D341Med (cell line): ENCODE measurements around the gene HOMER2.
"Not testable (repeated sequence)": the region's sequence is repeated elsewhere in the genome, so short reads cannot be mapped to it uniquely, and the experiment has no call there.

Experiments used
- DNase-seq: peaks from one replicate; pipeline ENCODE4 v3.0.0; 2012; ENCODE audit warnings: low spot score

The HOMER2 gene

DNA sequence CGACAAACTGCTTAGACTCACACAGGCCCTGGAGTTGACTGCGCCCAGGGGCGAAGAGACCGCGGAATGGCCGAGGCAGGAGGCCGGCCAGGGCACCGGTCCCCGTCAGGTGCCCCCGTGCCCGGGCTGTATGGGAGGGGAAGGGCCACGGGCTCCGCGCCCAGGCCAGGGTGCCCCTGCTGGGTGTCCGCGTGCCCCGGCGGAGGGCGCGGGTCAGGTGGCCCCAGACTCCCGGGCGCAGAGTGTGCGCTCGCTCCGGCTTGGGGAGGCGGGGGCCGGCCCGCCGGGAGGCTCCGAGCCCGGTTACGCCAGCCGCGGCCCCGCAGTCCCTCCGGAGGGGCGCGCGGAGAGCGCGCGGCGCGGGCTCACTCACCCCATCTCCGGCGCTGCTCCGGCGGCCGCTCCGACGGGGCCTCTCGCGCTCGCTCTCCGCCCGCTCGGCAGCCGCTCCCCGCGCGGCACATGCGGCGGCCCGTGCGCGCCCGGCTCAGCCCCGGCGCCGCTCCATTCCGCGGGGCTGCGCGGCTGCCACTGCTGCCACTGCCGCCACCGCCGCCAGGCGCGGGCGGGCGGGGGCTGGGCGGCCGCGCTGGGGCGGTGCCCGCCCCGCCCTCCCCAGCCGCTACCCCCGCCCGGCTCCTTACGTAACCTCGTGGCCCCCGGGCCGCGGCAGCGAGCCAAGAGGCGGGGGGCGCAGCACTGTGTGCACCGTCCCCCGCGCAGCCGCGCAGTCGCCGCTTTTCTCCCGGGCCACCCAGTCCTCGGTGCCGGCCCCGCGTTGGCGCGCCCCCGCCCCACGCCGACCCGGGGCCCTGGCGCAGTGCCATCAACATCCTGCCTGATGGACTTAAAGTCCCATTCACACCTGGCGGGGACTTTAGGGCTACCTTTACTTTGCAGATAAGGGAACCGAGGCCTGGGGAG is at the start of gene HOMER2:
HOMER2 (minus strand) TSS at position 563 of the 924 bp plus-strand sequence; CDS start at position 378, 185 bp downstream.
- peak; percentile 94 for DNase-seq

DNA sequence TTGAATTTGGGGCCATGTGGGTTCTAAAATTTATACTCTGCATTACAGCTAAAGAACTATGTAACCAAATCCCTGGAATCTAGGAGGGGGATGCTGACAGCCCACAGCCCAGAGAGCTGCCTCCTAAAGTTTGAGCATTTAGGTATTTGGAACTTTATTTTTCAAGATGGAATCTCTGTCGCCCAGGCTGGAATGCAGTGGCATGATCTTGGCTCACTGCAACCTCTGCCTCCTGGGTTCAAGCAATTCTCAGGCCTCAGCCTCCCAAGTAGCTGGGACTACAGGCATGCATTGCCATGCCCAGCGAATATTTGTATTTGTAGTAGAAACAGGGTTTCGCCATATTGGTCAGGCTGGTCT is 48.1 kb upstream of the HOMER2 start:
- not testable (repeated sequence) for DNase-seq

DNA sequence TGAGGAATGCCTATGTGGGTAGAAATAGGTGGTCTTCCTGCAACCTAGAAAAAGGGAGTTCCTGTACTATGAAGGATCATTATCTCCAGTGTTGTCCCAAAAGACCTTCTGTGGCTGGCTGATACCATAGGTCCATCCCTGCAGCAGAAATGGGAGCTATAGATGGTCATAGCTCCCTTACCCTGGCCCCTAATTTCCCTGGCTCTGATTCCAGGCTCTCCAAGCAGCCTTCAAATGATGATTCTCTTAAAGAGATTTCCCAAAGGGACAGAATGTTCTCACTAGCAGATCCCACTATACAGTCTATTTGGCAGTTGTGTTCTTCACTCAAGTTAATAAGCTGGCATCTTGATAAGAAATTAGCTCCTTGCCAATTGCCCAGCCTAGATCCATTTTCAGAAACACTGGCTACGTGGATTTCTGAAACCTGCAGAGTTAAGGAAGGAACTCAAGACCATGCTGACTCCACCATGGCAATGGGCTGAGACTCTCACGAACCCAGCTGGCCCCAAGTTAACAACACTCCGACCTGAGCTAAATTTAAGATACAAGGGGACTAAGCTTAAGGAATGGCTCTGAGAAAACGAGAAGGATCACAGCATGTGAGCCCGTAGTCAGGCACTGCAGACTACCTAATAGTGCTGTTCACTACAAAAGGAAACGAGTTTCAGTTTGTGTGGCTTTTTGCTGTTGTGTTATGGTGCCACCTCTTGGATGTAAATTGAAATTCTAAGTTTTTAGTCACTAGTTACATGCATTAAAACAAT is 47.6 kb upstream of the HOMER2 start:
- DNase-seq = peak; percentile 58

DNA sequence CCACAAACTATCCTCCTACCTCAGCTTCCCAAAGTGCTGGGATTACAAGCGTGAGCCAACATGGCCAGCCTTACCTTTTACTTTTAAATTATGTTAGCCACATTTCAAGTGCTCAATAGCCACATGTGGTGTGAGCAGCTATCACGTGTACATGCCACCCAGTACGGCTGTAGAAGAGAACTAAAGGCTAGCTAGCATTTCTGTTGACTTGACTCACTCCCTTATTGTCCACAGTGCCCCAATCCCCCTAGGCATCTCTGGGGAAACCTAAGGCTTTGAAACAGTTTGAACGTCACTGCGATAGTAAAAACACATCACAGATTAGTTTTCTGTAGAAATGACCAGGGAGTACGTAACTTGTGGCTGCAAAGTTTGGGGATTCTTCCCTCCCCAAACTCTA is 46.9 kb upstream of the HOMER2 start:
- no peak for DNase-seq

DNA sequence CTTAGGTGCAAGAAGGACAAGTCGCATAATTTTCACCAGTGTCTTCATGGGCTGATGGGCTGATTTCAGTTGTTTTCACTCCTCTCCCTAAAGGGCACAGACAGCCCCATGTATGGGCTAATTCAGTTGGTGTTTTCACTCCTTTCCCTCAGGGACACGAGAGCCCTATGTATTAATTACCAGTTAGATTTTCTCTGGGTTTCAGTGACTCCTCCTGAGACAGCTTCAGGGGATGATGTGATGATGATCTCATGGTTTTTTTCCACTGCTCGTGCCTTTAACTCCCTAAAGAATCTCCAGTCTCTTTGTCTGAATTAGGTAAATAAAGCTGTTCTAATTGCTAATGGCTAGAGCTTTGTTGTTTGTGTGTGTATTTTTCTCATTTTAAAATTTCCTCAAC is 43.4 kb upstream of the HOMER2 start:
- peak; percentile 64 for DNase-seq

DNA sequence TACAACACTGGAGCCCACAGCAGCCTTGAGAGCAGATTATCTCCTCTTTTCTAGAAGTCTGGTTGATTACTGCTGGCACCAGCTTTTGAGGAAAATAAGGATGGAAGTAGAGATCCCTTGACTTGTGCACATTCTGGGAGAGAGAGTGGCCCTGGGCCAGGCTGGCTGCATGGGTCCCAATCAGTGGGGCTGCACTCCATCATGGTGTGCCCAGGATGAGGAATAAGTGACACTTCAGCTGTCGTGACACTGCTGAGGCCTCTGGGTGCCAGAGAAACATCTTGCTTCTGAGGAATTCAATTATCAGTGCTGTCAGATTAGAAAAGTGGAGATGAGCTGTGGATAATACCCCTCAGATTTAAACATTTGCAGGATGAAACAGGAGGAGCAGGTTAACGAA is 42.6 kb upstream of the HOMER2 start:
- peak; percentile 79 for DNase-seq

DNA sequence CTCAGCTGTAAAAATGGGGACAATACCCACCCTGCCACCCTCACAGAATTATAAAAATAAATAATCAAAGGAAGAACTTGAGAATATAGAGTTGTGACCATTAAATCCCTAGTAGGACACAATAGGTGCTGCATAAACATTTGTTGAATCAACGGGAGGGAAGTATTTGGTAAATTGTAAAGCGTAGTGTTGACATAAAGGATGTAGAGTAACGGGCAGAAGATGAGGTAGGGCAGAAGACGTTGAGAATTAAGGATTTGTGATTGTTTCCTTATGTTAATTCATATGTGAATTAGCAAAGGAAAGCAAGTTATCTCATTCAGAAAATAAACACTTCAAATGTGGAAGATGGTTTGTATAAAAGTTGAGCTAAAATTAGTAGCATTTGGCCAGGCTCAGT is 40.6 kb upstream of the HOMER2 start:
- DNase-seq = no peak

DNA sequence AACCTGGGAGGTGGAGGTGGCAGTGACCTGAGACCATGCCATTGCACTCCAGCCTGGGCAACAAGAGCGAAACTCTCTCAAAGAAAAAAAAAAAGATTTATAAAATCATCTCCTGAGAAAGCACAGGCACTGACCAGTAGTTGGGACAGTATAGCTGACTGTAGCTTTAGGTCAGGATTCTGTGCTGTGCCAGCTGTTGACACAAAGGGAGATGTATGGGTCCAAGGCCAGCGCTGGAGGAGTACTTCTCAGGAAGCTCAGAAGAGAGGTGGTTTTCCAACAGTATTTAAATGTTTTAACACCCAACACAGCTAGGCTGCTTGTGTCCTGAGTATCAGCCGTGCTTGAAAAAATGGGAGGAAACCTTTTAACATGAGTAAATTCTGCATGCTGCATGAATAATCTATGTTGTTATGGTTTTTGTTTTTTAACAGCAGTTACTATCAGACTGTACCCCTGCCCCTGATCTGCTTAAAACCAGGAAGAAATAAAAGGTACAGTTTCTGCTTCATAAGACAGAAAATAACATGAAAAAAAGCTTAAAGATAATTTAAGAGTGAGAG is 40.0 kb upstream of the HOMER2 start:
- no peak for DNase-seq

DNA sequence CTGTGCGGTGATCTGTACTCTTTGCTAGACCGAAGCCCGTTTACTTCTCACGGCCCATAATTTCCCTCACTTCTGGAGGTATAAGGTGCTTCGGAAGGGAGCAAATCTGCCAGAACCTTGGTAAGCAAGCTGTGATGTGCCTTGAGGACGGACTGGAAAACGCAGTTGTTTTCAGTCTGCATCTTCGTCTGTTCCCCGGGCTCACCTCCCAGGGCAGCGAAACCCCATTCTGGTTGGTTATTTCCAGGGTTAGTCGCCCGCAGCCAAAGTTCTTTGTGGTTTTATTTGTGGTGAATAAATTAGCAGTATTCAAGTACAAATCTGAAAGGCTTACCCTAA is 33.9 kb upstream of the HOMER2 start:
- DNase-seq = no peak

DNA sequence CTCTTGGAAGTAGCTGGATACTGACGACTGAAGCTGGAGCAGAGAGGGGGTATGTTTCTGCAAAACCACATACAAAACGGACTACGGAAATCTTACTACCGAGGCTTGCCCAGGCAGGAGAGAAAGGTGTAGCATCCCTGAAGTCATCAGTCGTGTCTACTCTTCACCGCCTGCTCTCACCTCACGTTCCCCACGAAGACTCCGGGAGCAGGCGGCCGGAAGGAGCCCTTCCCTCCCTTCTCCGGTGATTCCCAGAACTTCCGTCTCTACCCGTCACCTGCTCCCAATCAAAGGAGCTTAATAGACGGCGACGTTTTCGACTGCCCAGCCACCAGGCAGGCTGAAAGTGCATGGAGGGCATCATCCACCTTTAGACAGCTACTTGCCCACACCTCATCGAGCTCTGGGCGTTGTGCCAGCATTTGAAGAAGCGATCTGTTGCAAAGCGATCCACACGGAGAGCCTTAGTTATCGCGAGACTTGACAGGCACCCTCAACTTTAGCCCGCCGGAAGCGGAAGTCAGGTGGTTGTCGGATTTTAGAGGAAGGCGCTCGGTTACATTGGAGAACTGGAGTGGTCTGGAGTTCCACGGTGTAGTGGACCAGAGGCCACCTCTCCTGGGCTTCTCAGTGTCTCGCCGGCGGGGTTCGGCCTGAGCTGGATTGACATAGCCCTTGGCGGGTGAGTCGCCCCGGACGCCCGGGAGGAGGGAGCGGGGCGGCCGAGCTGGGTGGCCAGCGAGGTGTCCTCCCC is 33.3 kb upstream of the HOMER2 start, which contains the start of gene RAMAC:
RAMAC (plus strand) TSS at position 523 of the 754 bp plus-strand sequence. CDS start 2,809 bp downstream, outside the sequence.
- peak; percentile 89 for DNase-seq

DNA sequence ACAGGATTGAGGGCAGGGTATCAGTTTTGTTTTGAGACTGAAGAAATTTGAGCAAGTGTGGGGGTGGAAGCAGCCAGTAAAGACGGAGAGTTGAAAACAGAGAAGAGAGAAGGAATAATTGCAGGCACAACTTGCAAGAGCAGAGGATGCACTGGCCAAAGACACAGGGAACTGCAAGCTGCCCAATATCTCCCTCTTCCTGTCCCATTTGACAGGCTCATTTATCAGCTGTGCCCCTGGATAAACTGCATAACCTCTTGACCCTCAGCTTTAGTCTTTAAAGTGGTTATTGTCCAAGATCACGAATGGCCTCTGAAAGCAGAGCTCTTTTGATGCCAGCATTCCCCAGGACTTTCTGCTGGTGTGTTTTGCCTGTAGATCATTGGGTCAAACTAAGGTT is 28.5 kb upstream of the HOMER2 start:
- DNase-seq = no peak

DNA sequence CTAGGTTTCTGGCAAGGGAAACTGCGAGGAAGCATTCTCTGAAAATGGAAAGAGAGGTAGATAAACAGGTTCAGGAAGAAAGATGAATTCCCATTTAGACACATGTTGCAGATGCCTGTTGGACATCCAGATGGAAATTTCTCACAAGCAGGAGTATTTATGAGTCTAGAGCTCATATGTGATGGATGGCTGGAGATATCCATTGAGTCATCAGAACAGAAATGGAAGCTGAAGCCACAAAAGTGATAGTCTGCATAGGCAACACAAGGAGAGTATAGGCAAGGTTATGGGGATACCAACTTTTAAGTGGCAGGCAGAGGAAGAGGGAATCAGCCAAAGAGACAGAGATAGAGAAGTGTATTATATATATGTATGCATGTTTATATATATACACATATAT is 27.2 kb upstream of the HOMER2 start:
- no peak for DNase-seq

DNA sequence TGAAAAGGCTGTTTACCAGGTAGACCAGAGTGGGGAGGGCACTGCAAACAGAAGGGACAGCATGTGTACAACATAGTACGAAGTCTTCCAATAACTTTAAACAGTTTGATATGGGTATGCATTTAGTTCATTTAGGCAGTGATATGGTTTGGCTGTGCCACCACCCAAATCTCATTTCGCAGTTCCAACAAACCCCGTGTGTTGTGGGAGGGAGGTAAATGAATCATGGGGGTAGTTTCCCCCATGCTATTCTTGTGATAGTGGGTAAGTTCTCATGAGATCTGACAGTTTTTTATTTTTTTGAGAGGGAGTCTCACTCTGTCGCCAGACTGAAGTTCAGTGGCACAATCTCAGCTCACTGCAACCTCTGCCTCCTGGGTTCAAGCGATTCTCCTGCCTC is 25.9 kb upstream of the HOMER2 start:
- DNase-seq = no peak

DNA sequence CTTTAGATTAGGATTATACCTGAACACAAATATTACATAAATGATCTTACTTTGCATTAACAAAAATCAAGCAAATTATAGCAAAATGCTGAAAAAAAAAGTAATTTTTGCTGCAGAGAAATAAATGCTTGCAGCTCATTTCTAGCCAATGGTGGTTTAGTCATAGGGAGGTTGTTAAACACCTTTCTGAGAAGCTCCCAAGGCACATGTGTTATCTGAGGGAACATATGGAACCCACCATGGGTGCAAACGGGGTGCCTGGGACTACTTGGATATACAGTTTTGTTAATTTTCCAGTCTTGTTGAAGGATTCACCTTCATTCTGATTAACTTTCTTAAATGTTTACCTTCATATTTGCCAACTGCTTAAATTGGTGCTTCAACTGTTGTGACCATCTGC is 24.6 kb upstream of the HOMER2 start:
- no peak for DNase-seq

DNA sequence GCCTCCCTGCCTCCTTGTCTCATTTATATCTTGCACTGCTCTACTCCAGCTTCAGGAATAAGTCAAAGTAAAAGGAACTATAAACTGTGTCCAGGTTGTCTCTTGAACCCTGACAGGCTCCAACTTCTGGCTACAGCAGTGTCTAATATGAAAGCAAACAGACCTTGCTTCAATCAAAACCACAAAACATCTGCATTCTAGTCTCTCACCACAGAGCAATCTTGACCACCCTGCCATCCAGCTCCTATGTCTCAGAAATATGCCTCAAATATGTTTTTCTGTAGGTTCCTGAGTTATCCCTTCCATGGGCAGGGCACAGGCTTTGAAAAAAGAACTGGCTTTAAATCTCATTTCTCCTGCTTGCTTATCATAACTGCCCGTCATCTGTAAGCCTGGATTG is 20.5 kb upstream of the HOMER2 start:
- DNase-seq = no peak

DNA sequence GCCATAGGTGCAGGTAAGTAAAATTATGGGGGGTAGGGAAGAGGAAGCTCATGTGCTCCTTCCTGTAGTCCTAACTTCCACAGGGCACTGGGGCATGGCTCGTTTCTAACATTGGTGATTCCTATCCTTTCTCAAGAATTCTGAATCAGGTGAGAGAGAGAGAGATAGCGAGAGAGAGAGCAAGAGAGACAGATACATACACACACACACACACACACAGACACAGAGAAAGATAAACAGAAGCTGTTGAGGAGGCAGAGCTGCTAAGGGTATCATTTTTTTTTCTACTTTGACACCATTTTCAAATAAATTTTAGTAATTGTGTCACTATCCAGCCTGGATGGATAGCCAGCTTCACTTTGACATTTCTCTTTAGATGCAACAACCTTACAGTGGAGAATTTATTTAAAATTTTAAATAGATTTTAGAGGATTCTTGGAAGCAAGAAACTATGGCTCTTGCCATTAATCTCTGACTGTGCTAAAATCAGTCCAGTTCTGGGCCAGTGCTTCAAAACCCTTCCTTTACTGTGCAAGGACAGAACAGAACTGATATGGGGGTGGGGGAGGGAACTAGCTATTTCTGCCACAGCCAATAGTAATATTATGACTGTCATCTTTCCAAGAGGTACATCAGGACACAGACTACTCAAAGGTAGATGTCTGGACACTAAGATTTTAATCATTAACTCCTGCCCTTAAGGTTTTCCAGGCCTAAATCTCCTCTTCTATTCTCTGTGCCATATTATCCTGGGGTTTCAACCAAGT is 18.9 kb upstream of the HOMER2 start:
- no peak for DNase-seq

DNA sequence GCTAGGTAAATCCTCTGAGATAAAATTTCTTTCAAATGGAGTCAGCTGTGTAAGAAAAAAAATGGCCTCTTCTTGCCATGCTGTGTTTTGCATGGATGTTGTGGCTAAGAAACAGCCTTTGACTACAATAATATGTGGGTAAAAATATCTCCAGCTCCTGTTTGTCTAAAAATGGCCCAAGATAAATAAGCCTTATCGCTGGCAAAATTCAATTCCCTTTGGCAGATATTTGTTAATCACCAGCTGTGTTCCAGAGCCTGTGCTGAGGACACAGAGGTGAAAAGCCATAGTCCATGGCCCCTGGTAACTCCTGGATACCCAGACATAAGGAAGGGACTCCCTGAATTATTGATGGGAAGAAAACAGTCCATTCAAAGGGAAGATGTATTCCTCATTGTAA is 18.2 kb upstream of the HOMER2 start:
- no peak for DNase-seq

DNA sequence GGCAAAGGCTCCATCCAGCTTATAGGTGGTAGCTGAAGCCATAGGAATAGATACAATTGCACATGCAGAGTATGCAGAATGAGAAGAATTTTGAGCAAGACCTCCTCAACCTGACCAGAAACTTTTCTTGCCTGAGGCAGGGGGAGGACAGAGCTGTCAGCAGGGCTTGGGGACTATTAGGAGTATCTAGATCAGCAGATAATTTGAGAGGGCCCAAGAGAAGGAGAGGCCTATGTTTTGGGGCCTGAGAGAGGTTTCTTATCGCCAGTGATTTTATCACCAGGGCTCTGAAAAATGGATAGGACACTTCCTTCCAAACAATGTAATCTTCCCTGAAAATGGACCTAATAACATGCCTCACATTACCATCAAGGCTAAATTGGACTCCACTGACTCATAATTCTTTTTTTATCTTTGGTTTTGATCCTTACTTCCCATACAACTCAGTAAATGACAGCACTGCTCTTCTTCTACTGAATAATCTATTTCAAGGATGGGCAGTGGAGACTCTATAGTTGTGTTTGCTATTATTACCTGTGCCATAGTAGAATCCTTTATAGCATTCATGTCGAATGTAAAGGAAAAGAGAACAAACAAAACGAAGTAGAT is 17.7 kb upstream of the HOMER2 start:
- DNase-seq = no peak

DNA sequence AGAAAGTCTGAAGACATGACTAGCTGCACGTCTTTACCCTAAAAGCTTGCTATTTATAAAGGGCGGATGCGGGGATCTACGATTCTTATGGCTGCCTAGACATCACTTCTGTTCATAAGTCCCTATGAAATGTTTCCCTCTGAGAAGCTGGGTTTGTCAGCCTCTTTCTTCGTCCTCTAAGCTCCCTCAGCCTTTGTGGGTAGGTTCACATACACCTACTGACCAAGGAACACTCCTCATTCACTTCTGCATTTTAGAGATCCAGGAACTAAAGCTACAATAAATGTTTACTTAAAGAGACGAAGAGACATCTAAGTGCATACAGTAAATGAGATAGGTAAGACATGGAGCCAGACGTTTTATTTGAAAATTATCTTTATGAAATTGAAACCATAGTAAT is 16.8 kb upstream of the HOMER2 start:
- no peak for DNase-seq

DNA sequence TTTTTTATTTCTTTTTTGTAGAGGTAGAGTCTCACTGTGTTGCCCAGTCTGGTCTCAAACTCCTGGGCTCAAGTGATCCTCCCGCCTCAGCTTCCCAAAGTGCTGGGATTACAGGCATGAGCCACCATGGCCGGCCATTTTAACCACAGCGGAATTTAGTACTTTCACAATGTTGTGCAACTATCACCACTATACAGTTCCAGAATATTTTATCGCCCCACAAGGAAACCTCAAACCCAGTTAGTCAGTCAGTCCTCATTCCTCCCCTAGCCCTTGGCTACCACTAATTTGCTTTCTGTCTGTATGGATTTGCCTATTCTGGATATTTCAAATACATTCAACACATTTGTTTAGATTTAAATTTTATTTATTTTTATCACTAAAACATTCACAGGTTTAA is 15.5 kb upstream of the HOMER2 start:
- DNase-seq = no peak

DNA sequence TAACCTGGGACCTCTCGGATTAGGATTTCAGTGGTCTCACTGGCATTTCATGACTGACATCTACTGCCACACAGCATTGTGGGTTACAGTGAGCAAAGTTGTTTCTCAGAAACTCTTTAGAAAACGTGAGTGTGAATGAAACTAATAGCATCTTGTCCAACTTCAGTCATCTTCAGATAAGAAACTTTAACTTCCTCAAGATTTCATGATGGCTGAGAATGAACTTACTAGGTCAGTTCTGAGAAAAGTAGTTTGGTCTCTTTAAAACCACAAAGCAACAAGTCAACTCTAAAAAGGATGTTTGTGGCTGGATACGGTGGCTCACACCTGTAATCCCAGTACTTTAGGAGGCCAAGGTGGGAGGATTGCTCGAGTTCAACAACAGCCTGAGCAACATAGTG is 14.2 kb upstream of the HOMER2 start:
- DNase-seq = no peak
